AG08396 (cell line): Measurements from ENCODE around the gene SP2.

Experiments
- DNase-seq: peaks from one replicate; pipeline ENCODE4 v3.0.0; 2012; ENCODE audit warnings: low spot score, mixed read lengths

Gene SP2

GRCh38 chr17:47949197-47949759 lies 53.2 kb downstream of the SP2 start:
- DNase-seq: peak; percentile 86

DNA sequence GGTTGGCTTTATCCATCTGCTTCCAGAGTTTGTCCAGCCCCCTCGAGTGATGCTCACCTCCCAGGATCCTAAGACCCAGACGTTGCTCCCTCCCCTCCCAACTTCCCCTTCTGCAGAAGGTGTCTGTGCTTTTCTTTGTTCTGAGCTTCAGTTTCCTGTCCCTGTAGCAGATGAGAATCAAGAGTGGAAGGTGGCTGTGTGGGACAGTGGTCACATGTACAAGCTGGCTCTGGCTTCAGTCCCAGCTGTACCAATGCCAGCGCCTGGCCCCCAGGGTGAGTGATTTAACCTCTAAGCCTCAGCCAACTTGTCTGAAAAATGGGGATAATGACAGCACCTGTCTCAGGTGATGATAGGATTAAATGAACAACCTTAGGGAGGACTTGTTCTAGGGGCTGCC lies 53.9 kb downstream of the SP2 start:
- no peak for DNase-seq

DNA sequence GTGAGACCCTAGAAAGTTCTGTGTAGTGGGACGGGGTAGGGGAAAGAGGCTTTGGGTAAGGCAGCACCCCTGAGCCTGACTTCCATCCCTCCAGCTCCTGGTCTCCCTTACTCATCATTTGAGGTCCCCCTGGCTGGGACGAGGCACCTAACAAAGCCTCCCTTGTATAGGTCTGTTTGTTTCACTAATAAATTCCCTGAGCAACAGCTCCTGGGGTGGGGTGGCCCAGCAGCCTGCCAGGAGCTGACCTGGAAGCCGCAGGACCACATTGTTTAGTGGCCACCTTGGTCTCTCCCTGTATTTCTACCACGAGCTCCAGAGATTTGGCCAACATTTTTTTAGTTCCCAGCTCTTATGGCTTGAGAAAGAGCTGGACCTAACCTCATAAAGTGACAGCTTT lies 54.4 kb downstream of the SP2 start:
- no peak for DNase-seq

DNA sequence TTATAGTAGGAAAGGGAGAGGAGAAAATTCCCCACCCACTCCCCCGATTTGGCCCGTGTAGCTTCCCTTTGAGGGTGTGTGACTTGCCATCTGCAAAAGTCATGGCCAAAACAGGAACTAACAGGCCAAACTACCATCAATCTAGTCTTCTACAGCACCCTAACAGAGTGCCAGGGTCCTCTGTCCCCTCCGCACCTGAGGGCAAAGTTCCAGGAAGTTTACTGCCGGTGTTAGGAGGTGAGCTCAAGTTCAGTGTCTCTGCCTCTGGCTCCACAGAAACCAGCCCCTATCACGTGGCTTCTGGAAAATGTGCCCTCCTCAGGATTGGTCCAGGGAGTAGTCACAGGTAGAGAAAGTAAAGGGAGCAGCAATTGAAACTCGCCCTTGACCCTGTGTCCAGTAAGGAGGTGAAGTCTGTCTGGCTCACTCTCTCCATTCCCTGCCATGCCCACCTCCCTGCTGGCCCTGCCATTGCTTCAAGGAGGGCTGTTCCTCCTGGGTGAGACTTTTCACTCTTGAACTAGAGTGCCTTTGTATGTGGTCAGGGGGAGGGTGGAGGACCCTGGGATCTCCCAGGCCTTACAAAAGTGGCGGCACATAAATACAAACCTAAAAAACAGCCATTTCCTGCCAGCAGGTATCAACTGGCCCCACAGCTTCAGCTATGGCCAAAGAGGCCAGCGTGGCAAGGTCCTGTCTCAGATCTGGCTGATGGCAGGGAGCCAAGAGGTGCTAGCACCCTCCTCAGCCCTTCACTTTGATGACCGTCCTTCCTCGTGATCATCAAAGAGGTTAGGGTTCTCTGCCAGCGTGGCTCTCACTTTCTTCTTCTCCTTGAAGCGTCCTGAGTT lies 56.4 kb downstream of the SP2 start:
- DNase-seq: no peak

- no peak for DNase-seq
Observed at GRCh38 chr17:47953909-47954308, 57.9 kb downstream of the SP2 start.

- DNase-seq: no peak
Observed at GRCh38 chr17:47955497-47956461, 59.7 kb downstream of the SP2 start.

DNA sequence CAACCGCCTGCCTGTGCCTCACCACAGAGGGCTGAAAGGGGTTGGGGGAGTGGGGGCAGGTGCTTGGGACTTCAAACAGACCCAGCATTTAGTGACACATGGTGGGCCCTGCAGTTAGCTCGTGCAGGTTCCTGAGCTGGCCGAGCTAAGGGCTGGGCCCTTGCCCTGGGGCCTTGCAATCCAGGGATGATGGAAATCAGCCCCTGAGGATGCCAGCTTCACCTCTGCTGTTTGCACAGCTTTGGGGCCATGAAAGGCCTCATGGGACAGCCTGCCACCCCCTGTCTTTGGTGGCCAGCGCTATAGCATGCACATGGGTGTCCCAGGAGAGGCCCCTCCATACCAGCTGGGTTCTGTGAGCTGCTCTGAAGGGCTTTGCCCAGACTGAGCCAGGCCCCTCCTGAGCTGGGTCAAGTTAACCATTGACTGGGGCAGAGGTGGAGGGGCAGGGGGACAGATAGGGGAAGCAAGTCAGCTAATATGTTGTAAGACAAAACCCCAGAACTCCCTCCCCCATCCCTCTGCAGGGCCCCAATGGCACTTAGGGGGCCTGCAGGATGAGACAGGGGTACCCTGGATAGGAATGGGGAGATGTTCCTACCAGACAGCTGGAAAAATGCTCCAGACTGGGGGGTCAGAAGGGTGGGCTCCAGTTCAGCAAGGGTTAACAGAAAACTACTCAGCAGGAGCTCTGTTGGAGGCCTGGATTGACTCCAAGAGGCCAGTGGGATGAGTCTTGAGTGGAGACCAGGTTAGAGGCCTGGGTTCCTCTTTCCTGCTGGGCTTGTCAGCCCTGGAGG lies 61.0 kb downstream of the SP2 start:
- no peak for DNase-seq

GRCh38 chr17:47957591-47958490 lies 61.8 kb downstream of the SP2 start, which contains the start of gene PRR15L:
PRR15L (minus strand) TSS chr17:47957883; CDS start chr17:47953234, 4,649 bp downstream.
- no peak for DNase-seq

DNA sequence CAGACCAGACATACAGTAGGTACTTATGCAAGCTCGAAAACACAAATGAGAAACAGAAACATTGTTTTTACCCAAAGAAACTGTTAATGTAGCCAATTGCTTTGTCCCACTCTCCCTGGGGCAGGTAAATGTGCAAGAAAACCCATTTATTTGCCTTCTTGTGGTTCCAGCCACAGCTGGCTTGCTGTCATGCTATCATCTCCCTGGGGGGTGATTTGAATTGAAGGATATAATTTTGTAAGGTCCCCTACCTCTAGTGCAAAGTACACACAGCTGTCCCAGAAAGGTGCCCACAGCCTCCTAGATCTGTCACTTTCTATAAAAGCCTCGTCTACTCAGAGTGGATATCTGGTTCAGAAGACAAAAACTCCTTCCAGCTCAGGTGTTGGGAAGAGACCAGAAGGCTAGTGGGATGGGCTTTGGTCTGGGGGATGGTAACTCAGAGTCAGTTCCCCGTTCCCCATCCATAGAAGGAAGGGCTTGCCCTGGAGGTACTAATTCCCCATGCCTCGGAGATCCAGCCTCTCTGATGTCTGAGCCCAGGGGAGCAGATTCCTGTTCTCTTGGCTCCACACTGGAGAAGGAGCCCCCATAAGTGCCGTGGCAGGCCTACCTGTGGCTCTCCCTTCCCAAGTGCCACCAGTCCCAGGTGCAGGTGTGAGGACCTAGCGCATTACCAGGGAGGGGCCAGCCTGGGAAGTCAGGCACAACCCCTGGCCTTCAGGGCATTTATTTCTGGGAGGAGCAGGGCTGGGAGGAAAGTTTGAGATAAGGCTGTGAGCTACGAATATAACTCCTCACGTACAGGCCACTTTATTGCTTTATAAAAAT lies 64.0 kb downstream of the SP2 start:
- no peak for DNase-seq

- DNase-seq: no peak
Observed at GRCh38 chr17:47961406-47961805, 65.4 kb downstream of the SP2 start.

GRCh38 chr17:47962901-47963300 lies 66.9 kb downstream of the SP2 start:
- no peak for DNase-seq

DNA sequence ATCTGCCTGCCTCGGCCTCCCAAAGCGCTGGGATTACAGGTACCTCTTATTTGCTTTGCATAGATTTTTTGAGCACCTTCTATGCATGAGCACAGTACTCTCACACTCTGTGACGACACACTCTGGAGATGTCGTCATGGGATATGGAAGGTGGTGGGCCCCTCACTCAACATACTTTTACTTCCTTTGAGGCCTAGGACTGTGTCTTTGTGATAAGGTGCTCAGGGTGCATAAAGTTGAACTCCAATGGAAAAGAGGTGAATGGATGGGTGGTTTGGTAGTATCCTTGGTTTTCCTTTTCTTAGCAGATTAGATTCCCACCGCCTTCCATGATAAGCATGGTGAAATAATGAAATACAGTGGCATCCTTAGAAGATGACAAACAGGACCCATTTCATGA lies 68.8 kb downstream of the SP2 start:
- DNase-seq: no peak

- no peak for DNase-seq
Observed at GRCh38 chr17:47966079-47966519, 70.1 kb downstream of the SP2 start.

DNA sequence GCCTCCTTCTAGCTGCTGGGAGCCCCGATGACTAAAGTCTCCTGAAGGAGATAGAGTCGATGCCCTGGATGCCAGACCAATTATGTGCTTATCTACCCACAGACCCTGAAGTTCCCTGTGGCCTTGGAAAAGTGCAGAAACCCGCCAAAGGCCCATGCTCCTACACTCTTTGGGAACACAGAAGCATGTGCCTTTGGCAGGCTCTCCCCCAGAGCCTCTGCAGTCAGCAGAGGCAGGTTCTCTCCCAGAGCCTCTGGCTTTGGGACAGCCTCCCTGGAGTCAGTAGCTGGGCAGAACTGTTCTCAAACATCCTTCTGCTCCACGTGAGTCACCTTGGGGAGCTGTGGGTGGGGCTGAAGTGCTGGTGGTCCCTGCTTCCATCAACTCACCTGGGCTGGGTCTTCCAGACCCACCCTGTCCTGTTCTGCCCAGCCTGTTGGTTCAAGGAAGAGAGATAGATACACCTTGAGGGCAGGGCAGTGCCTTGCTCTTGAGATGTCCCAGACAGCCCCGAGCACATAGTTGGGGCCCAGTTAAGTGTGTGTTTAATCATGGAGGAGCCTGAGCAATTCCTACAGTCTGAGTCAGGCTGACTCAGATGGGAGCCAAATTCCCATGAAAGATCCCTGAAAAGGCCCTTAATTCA lies 71.7 kb downstream of the SP2 start:
- peak; percentile 69 for DNase-seq

GRCh38 chr17:47968836-47969235 lies 72.8 kb downstream of the SP2 start:
- no peak for DNase-seq

- no peak for DNase-seq
Observed at GRCh38 chr17:47969930-47970724, 74.1 kb downstream of the SP2 start.

DNA sequence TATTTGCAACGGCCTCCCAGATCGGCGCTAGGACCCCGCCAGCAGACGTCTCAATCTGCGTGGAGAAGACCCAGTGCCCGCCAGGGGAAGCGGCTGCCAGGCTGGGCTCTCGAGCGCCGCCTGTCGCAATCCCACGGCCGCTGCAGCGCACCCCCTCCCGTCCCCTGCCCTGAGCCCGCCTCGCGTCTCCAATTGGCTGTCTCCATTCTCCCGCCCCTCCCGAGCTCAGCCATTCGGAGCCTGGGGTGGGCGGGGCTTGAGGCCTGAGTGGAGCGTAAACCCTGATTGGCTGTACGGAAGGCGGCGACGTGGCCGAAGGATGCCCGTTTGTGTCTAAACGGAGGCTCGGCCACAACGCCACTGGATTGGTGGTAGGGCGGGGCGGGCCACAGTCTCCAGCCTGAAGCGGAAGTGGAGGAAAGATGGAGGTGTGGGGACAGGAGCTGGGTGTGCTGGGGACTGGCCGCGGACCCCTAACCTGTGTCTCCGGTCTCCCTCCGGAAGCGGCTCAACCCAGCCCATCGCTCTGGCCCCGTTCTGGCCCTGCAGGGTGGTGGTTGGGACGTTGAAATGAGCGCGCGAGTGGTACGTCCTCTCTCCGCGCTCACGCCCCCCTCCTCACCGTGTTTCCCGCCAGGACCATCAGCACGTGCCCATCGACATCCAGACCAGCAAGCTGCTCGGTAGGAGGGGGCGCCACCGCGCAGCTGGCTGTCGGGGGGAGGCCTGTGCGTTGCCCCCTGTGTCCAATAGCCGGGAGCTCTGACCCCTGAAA lies 74.9 kb downstream of the SP2 start, which contains the start of gene CDK5RAP3:
Gene CDK5RAP3 (plus strand): TSS at position 389 of the 775 bp plus-strand sequence. CDS start 34 bp downstream, at position 423.
- DNase-seq: peak; percentile 97
